Smooth muscle cell of trachea (primary cell): ENCODE data around the gene IFNAR1. TPM values are rescaled to one million over a fixed set of nuclear protein-coding genes. Genes with fewer than 3 reads are reported as not detected.

Experiments used
- total RNA-seq: library from RNA; depleted of rRNA; stranded (reverse); fragments of >200 nt; gene quantifications from 2 replicates; pipeline ENCODE4 v1.2.1, GENCODE V29; 2014

IFNAR1 gene
- total RNA-seq, result 23.9 and 27.5 TPM in 2 replicates

DNA sequence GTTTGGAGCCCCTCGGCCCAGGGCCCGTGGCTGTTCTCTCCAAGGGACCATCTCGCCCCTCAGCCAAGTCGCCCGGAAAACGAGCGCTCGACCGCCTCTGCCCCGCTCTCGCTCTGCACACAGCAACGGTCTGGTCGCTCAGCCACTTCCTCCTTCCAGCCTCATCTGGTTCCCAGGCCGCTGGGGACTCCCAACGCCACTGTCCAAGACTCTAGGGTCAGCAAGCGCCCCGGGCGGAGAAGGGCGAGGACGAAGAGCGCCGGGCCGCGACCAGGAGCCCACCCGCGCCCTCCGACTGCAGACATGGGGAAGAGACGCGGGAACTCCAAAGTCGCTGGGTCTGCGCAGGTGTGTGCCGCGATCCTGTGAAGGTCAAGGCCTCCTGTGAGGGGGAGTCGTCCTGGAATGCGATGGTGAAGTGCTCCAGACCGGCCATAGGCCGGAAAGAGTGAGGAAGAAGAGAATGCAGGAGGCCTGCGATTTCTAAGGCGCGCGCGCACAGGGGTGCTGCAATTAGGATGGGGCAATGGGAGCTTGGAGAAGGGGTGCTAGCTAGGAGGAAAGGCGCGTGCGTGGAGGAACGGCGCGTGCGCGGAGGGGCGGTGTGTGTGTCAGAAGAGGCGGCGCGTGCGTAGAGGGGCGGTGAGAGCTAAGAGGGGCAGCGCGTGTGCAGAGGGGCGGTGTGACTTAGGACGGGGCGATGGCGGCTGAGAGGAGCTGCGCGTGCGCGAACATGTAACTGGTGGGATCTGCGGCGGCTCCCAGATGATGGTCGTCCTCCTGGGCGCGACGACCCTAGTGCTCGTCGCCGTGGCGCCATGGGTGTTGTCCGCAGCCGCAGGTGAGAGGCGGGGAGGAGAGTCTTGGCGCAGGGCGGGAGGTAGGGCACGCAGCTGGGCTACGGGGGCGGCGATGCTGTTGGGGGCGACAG is at the start of gene IFNAR1:
Gene IFNAR1, plus strand, starts transcription at position 680 of the 931 bp plus-strand sequence. Its CDS starts 86 bp downstream, at position 766.

GRCh38 chr21:33403128-33403785 is 78.5 kb downstream of the IFNAR1 start, which contains the start of gene IFNGR2:
TSS of gene IFNGR2 (plus strand) at chr21:33403413. CDS start at chr21:33403544, 131 bp downstream.

Other genes with a start within 250 kb of the IFNAR1 start
- gene IFNAR2, start 95.0 kb upstream of the IFNAR1 start, total RNA-seq, result 2.5 and 5.8 TPM in 2 replicates
- gene IL10RB, start 58.6 kb upstream of the IFNAR1 start, total RNA-seq, result 55.6 and 60.4 TPM in 2 replicates
- gene IFNGR2, start 78.4 kb downstream of the IFNAR1 start, total RNA-seq, result 36.4 and 44.8 TPM in 2 replicates
- gene TMEM50B, start 155.0 kb downstream of the IFNAR1 start, total RNA-seq, result 25.8 and 37.1 TPM in 2 replicates
- gene DNAJC28, start 166.7 kb downstream of the IFNAR1 start, total RNA-seq, result 1.3 and 3.2 TPM in 2 replicates
- gene GART, start 217.1 kb downstream of the IFNAR1 start, total RNA-seq, result 66.8 and 81.0 TPM in 2 replicates
- gene SON, start 218.1 kb downstream of the IFNAR1 start, total RNA-seq, result 140 and 202 TPM in 2 replicates